Stimulated activated CD4-positive, alpha-beta T cell treated with anti-CD3 and anti-CD28 coated beads, Interleukin-2, amount 100 ng/mL, for 48 hours (primary cell): ENCODE measurements around the gene HPCAL1.

Experiments
- DNase-seq, 2 donors: peaks; one replicate each; pipeline ENCODE4 v3.0.0-alpha.2; 2020

Gene HPCAL1

GRCh38 chr2:10475221-10475722, 172.6 kb downstream of the HPCAL1 start:
- DNase-seq = no peak

- no peak for DNase-seq
Observed at GRCh38 chr2:10475811-10476660, 173.3 kb downstream of the HPCAL1 start.

DNA sequence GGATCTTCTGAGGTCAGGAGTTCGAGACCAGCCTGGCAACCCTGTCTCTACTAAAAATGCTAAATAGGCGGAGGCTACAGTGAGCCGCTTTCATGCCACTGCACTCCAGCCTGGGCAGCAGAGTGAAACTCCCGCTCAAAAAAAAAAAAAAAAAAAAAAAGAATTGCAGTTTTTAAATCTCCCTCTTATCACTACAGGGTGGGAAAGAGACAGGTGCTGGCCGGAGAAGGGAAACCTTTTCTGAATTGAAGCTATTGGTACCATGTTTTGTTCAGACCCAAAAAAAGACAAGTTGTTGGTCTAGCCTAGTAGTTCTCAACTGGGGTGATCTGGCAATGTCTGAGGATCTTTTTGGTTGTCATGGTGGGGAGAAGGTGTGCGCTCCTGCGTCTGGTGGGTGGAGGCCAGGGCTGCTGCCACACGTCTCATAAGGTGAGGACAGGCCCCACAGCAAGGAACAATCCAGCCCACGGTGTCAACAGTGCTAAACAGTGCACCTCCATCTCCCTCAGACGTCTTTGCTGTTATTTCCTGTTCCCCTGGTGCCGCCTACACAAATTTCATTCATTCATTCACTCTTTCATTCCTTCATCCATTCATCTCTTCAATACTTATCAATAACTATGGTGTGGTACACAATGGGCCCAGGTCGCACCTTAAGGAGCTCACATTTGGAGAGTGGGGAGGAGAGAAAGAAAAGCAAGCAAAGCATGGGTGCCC, 174.2 kb downstream of the HPCAL1 start:
- DNase-seq = no peak
